ENCODE data around the gene FOXC1. TPM values are rescaled to one million over a fixed set of nuclear protein-coding genes. Genes with fewer than 3 reads are reported as not detected.

FOXC1 gene
- total and polyA plus RNA-seq, 9 of the 15 experiments (the other 6 are each of a cell fraction or from before 2014, with no cell fraction given), result not detected

DNA sequence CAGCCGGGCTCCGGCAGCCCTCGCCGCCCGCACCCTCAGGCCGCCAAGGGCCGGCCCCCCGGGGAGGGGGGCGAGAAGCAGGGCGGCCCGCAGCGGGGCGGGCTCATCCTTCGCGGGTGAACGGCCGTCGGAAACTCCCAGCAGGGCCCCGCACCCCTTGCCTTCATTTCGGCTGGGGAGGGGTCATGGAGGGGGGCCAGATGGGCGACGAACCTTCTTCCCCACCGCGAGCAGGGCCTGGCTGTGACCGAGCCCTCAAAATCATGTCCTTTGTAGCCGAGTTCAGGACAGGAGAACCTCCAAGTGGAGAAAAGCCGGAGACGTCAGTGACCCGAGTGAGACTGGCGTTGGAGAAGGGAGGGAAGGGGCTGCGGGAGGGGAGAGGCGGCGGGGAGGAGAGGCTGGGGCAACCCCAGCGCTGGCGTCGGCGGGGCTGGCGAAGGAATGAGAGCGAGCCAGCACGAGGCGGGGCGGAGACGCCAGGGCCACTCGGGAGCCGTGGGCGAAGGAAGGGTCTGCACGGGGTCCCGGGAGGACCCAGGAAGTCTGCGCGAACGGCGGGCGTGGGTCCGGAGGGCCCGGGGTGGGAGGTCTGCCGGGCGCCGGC is 571 bp upstream of the FOXC1 start:
- Histone ChIP-seq H3K4me3 (no peak overlapping the region), H3K4me2 (ENCODE audit: insufficient read depth, low read length) (no peak overlapping the region), H4K20me1 (replicated peaks; ENCODE audit: control insufficient read depth, insufficient read depth, low read length) (peaks cover 10% of the 10 kb centered on the region), H3K27ac (ENCODE audit: extremely low read depth, low read depth, low read length) (no peak overlapping the region), H3K4me1 (replicated peaks in 1 of 2; ENCODE audit: control insufficient read depth in 2 of 2, insufficient read depth in 2 of 2, low read length in 2 of 2) (peaks cover 0 to 30% of the 10 kb centered on the region in 2 experiments; a peak in 2 of 5 replicates), H3K9ac (ENCODE audit: insufficient read depth in 1 of 2, low read depth in 2 of 2, low read length in 2 of 2) (no peak overlapping the region), H2AFZ (ENCODE audit: low read depth, low read length) (no peak overlapping the region), H3K9me3 (replicated peaks; ENCODE audit: control insufficient read depth, insufficient read depth, low read depth, low read length) (no peaks in the 10 kb centered on the region), H3K9me1 (ENCODE audit: control insufficient read depth, insufficient read depth, low read length) (no peaks in the 10 kb centered on the region), H3K27me3 (ENCODE audit: control insufficient read depth in 2 of 2, insufficient read depth in 2 of 2, low read length in 2 of 2) (peaks cover 39 to 51% of the 10 kb centered on the region in 2 experiments), H3K79me2 (ENCODE audit: control insufficient read depth, insufficient read depth, low read length) (no peaks in the 10 kb centered on the region), H3K36me3 (ENCODE audit: control insufficient read depth, insufficient read depth, low read length) (no peaks in the 10 kb centered on the region)
- ATAC-seq, result no peak
- ChIA-PET CTCF (ENCODE audit: low intra/inter-chr PET ratio) (no interaction called here), POLR2A (no interaction called here)
- 43% methylated on average over 20 of the region's 58 CpGs for WGBS (ENCODE audit: insufficient coverage, low coverage, missing lambda C conversion rate)
- no peak for FAIRE-seq
- in situ Hi-C loops (cut with MboI) (loop anchor here (10.0 kb wide), 2 partner anchors 576 to 846 kb away; no protein-coding TSS in a partner anchor), intact Hi-C loops (cut with micrococcal nuclease) (no loop called here)
- BruUV-seq (replicated peaks), result no TSS peak
- no peak for DNase-seq (ENCODE audit: extremely low read depth in 1 of 4, low spot score in 3 of 4)
- TF ChIP-seq ZMIZ1 (IDR thresholded peaks at IDR 0.05; ENCODE audit: low read depth in 2 of 2, low read length in 2 of 2) (no peak), ELK3 (CRISPR knock-in tag; IDR thresholded peaks at IDR 0.05) (no peak), RERE (CRISPR knock-in tag; IDR thresholded peaks at IDR 0.05; ENCODE audit: borderline replicate concordance) (no peak), FUS (optimal IDR thresholded peaks at IDR 0.05; ENCODE audit: low read depth, low read length) (no peak), ETS2 (tag; IDR thresholded peaks at IDR 0.05; ENCODE audit: borderline replicate concordance, poor library complexity, severe bottlenecking) (no peak), KDM5B (IDR thresholded peaks at IDR 0.05; ENCODE audit: insufficient replicate concordance, low read depth, low read length) (no peak), TCFL5 (CRISPR knock-in tag; conservative IDR thresholded peaks at IDR 0.05) (no peak), DPF2 (IDR thresholded peaks at IDR 0.05) (no peak), ZNF165 (CRISPR knock-in tag; IDR thresholded peaks at IDR 0.05; ENCODE audit: borderline replicate concordance) (no peak), POLR3A (IDR thresholded peaks at IDR 0.05; ENCODE audit: borderline replicate concordance, extremely low read depth, insufficient read depth, insufficient read length) (no peak)

All from K562 (cell line).